ENCODE results near the gene COQ5.

GRCh38 chr12:120522568-120522967, 6.4 kb downstream of the COQ5 start:
- TF ChIP-seq CTCF (conservative IDR thresholded peaks at IDR 0.05; ENCODE audit: low read depth in 2 of 2) (no peak), JUNB (IDR thresholded peaks at IDR 0.05; ENCODE audit: unreplicated experiment) (no peak), EZH2phosphoT487 (IDR thresholded peaks at IDR 0.05; ENCODE audit: unreplicated experiment) (no peak), ETS1 (IDR thresholded peaks at IDR 0.05) (no peak)

Data from GM23338 (cell line).